ENCODE measurements around the gene DTWD1. TPM values are rescaled to one million over a fixed set of nuclear protein-coding genes. Genes with fewer than 3 reads are reported as not detected.
A peak's percentile ranks its signal among the peaks of the same experiment; 100 is the strongest.

Gene DTWD1
- total and polyA plus RNA-seq, 2 of the 4 experiments (the other 2 are of a cell fraction), result 19.9 to 20.1 TPM

DNA sequence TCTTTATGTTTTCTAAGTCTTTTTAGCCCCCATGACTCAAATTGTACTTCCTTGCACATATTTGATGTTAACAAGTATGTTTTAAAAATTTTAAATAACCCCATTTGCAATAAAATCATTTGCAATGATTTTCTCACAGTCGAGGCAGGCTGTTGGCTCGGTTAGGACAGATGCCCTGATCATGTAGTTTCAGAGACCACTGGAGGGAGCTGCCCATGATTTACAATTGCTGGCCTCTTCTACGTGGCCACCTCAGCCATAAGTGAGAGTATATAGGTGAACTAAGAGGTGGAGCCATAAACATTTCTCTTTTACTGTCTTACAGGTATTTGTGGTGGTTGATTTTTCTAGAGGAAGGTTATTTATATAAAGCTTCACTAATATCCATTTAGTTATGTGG is 1.7 kb downstream of the DTWD1 start:
- peak overlapping the region; percentile 23; the same call in 1 of the 2 replicates for H3K9ac ChIP-seq (ENCODE audit: low read depth, low read length)
- H3K9me3 ChIP-seq (ENCODE audit: control insufficient read depth, insufficient read depth, low read length), result peaks cover 5% of the 10 kb centered on the region
- H2AFZ ChIP-seq (replicated peaks; ENCODE audit: low read length, poor library complexity), result no peak overlapping the region
- no peak overlapping the region for H3K4me3 ChIP-seq (ENCODE audit: insufficient read depth, low read depth, low read length)
- TF ChIP-seq CHD1 (IDR thresholded peaks at IDR 0.05; ENCODE audit: low read depth, low read length) (no peak), CEBPB (IDR thresholded peaks at IDR 0.05; ENCODE audit: low read depth, low read length) (no peak), POLR2A (IDR thresholded peaks at IDR 0.05; ENCODE audit: low read depth, low read length) (no peak), NFE2L2 (IDR thresholded peaks at IDR 0.05; ENCODE audit: low read depth, low read length) (no peak), MAFK (IDR thresholded peaks at IDR 0.05; ENCODE audit: low read depth, low read length) (no peak), RCOR1 (IDR thresholded peaks at IDR 0.05; ENCODE audit: insufficient replicate concordance, low read length) (no peak), MAZ (IDR thresholded peaks at IDR 0.05; ENCODE audit: borderline replicate concordance, low read depth, low read length) (no peak)
- H3K4ac ChIP-seq (ENCODE audit: low read depth, low read length), result 0 out of 2 replicates have a peak overlapping the region, but pooled peaks have one; percentile 1
- H3K56ac ChIP-seq (ENCODE audit: extremely low read depth, insufficient read depth, low read length), result no peak overlapping the region
- ChIA-PET CTCF (interaction anchor here (0.7 kb wide), 1 partner anchor 279 kb away, joined by 3 read pairs; no protein-coding TSS in a partner anchor), POLR2A (ENCODE audit: unreplicated experiment) (interaction anchor here (0.8 to 1.0 kb wide), 2 partner anchors 126 to 279 kb away, joined by 4 read pairs; no protein-coding TSS in a partner anchor)
- H4K91ac ChIP-seq (ENCODE audit: insufficient read depth, low read depth, low read length), result peak overlapping the region; percentile 27
- H2BK15ac ChIP-seq (ENCODE audit: low read depth, low read length), result no peak overlapping the region; the same call in 2 of the 3 replicates
- H2BK5ac ChIP-seq (ENCODE audit: low read depth, low read length, poor library complexity, severe bottlenecking), result peak overlapping the region; percentile 88
- H3K27me3 ChIP-seq (ENCODE audit: control insufficient read depth, insufficient read depth, low read length), result no peaks in the 10 kb centered on the region
- H3K9me1 ChIP-seq (ENCODE audit: insufficient read depth, low read length), result no peaks in the 10 kb centered on the region
- no peak for DNase-seq
- peaks cover 7% of the 10 kb centered on the region for H3K36me3 ChIP-seq (ENCODE audit: control insufficient read depth, insufficient read depth, low read length)
- H3K23ac ChIP-seq (ENCODE audit: low read depth, low read length), result no peak overlapping the region; the same call in 1 of the 2 replicates
- no peak overlapping the region for H2BK20ac ChIP-seq (ENCODE audit: low read depth, low read length)
- H4K8ac ChIP-seq (ENCODE audit: low read depth in 2 of 2, low read length in 2 of 2), result peak overlapping the region; percentile 71 to 80; a peak in 3 of 4 replicates
- H2AK9ac ChIP-seq (replicated peaks; ENCODE audit: low read depth, low read length, poor library complexity), result no peak overlapping the region
- dilution Hi-C loops (cut with HindIII; ENCODE audit: low sequenced_read_pairs, unreplicated experiment), result no loop called here
- in situ Hi-C loops (cut with MboI; ENCODE audit: low sequenced_read_pairs), result loop anchor here (25.0 kb wide), 1 partner anchor 385 kb away; no protein-coding TSS in a partner anchor
- intact Hi-C loops (cut with micrococcal nuclease), result loop anchor here (1.0 to 5.0 kb wide), 5 partner anchors 130 to 515 kb away; no protein-coding TSS in a partner anchor
- peak overlapping the region; percentile 19 for H4K5ac ChIP-seq (ENCODE audit: low read depth, low read length)
- H3K4me1 ChIP-seq (ENCODE audit: control insufficient read depth, insufficient read depth, low read length), result peaks cover 3% of the 10 kb centered on the region; the same call in 1 of the 2 replicates
- no peaks in the 10 kb centered on the region for H4K20me1 ChIP-seq (ENCODE audit: insufficient read depth, low read length)
- H3K14ac ChIP-seq (replicated peaks; ENCODE audit: low read depth, low read length), result no peak overlapping the region
- no TSS peak for BruUV-seq (replicated peaks)
- H3K4me2 ChIP-seq (ENCODE audit: low read depth, low read length), result peak overlapping the region; percentile 99
- H3K79me1 ChIP-seq (ENCODE audit: low read depth in 1 of 2, low read length in 2 of 2), result peaks cover 16 to 35% of the 10 kb centered on the region in 2 experiments
- peak overlapping the region; percentile 60; the same call in 1 of the 2 replicates for H3K18ac ChIP-seq (ENCODE audit: low read depth, low read length)
- ATAC-seq (ENCODE audit: low read depth), result no peak
- H2AK5ac ChIP-seq (ENCODE audit: low read depth, low read length), result peak overlapping the region; percentile 14
- H3K27ac ChIP-seq (ENCODE audit: insufficient read depth, low read length), result peak overlapping the region; percentile 74; the same call in 1 of the 2 replicates
- no peak overlapping the region for H2BK120ac ChIP-seq (ENCODE audit: low read depth, low read length)
- WGBS, 2 experiments (ENCODE audit: extremely low coverage in 2 of 2, insufficient read length in 1 of 2), result no CpG with 5 or more reads among the region's 3 CpGs
